ENCODE results near the gene GRIK3.

GRCh38 chr1:37001703-37002102 lies 32.6 kb downstream of the GRIK3 start:
- TF ChIP-seq MAX (IDR thresholded peaks at IDR 0.05) (no peak), RAD21 (IDR thresholded peaks at IDR 0.05) (no peak), CTCF (IDR thresholded peaks at IDR 0.05; ENCODE audit: low read depth, low read length, missing input control) (no peak), SP1 (IDR thresholded peaks at IDR 0.05) (no peak), YY1 (IDR thresholded peaks at IDR 0.05) (no peak), TAF1 (conservative IDR thresholded peaks at IDR 0.05) (no peak), REST (IDR thresholded peaks at IDR 0.05) (no peak), ZBTB33 (IDR thresholded peaks at IDR 0.05) (no peak), RXRA (IDR thresholded peaks at IDR 0.05) (no peak), GABPA (IDR thresholded peaks at IDR 0.05 in 1 of 2, conservative IDR thresholded peaks at IDR 0.05 in 1 of 2) (no peak), ATF3 (IDR thresholded peaks at IDR 0.05) (no peak), EGR1 (IDR thresholded peaks at IDR 0.05; ENCODE audit: low read depth in 2 of 2) (no peak), JUND (IDR thresholded peaks at IDR 0.05) (no peak), FOXA1 (IDR thresholded peaks at IDR 0.05) (no peak)

Data from liver (tissue), 3 donors.